Activated CD8-positive, alpha-beta memory T cell treated with anti-CD3 and anti-CD28 coated beads for 48 hours (primary cell): ENCODE results near the gene TPM2.

ENCODE experiments used
- DNase-seq, 3 experiments: peaks; one replicate each; pipeline ENCODE4 v3.0.0-alpha.2; 2020; ENCODE audit warnings: low read depth in 2 of 3, low spot score in 2 of 3

The TPM2 gene

GRCh38 chr9:35635730-35636129 is 54.0 kb downstream of the TPM2 start:
- no peak for DNase-seq
